Naive B cell (primary cell): ENCODE results near the gene RER1. TPM values are rescaled to one million over a fixed set of nuclear protein-coding genes. Genes with fewer than 3 reads are reported as not detected.

Experiments used
- ATAC-seq, 2 donors: fragments of 150-1000 bp; cut with Tn5 transposase; 2 replicates each; pipeline ENCODE4 v1.10.0; 2021; ENCODE audit warnings: low read depth in 2 of 2, mild to moderate bottlenecking in 2 of 2, moderate library complexity in 2 of 2
- DNase-seq: peaks from one replicate; pipeline ENCODE4 v3.0.0; 2022
- H3K27ac Mint-ChIP-seq, 6 donors: one replicate each; pipeline ENCODE4 v1.8.0; 2020 to 2022; ENCODE audit warnings: mild to moderate bottlenecking in 6 of 6, mixed read lengths in 6 of 6, moderate library complexity in 5 of 6, inconsistent platforms in 2 of 6
- H3K27me3 Mint-ChIP-seq, 3 donors: one replicate each; pipeline ENCODE4 v1.8.0; 2021 to 2022; ENCODE audit warnings: mixed read lengths in 3 of 3, mild to moderate bottlenecking in 1 of 3
- H3K36me3 Mint-ChIP-seq, 2 donors: one replicate each; pipeline ENCODE4 v1.8.0; 2020 to 2022; ENCODE audit warnings: mixed read lengths in 2 of 2, inconsistent platforms in 1 of 2, mild to moderate bottlenecking in 1 of 2
- H3K4me1 Mint-ChIP-seq, 3 donors: one replicate each; pipeline ENCODE4 v1.8.0; 2020 to 2022; ENCODE audit warnings: mixed read lengths in 3 of 3, inconsistent platforms in 1 of 3, mild to moderate bottlenecking in 1 of 3, moderate library complexity in 1 of 3
- H3K4me3 Mint-ChIP-seq, 8 donors: one replicate each; pipeline ENCODE4 v1.8.0; 2020 to 2022; ENCODE audit warnings: mild to moderate bottlenecking in 8 of 8, mixed read lengths in 8 of 8, moderate library complexity in 8 of 8, inconsistent platforms in 2 of 8
- H3K9me3 Mint-ChIP-seq, 7 donors: one replicate each; pipeline ENCODE4 v1.8.0; 2020 to 2022; ENCODE audit warnings: mixed read lengths in 7 of 7, mild to moderate bottlenecking in 5 of 7, inconsistent platforms in 2 of 7, moderate library complexity in 1 of 7
- polyA plus RNA-seq, 6 donors: library from polyadenylated mRNA; unstranded; fragments of 300-500 nt; fragmentation: Illumina TruSeq; gene quantifications; one replicate each; pipeline ENCODE4 v1.2.3, GENCODE V29; 2021; ENCODE audit warnings: low read depth in 6 of 6

Gene RER1
- polyA plus RNA-seq, 6 donors from 2014 or later = 116 to 129 (median 121) TPM

GRCh38 chr1:2350501-2350900 lies 41.1 kb upstream of the RER1 start:
- no peak for ATAC-seq
- DNase-seq = no peak

GRCh38 chr1:2350911-2351655 lies 40.6 kb upstream of the RER1 start:
- H3K27me3 Mint-ChIP-seq = no peaks in the 10 kb centered on the region
- ATAC-seq (no peak), DNase-seq (no peak)
- no peaks in the 10 kb centered on the region for H3K9me3 Mint-ChIP-seq
- no peak overlapping the region for H3K4me3 Mint-ChIP-seq
- peaks cover 0 to 2% (median 0%) of the 10 kb centered on the region in 3 donors for H3K4me1 Mint-ChIP-seq
- no peaks in the 10 kb centered on the region for H3K36me3 Mint-ChIP-seq
- H3K27ac Mint-ChIP-seq = no peak overlapping the region

More at GRCh38 chr1:2350501-2350900, 41.1 kb upstream of the RER1 start:
- Mint-ChIP-seq H3K4me3 (no peak overlapping the region), H3K4me1 (peaks cover 0 to 2% (median 0%) of the 10 kb centered on the region in 3 donors), H3K9me3 (no peaks in the 10 kb centered on the region), H3K36me3 (no peaks in the 10 kb centered on the region), H3K27ac (no peak overlapping the region), H3K27me3 (no peaks in the 10 kb centered on the region)

GRCh38 chr1:2351723-2352122 lies 39.9 kb upstream of the RER1 start:
- Mint-ChIP-seq H3K9me3 (no peaks in the 10 kb centered on the region), H3K36me3 (no peaks in the 10 kb centered on the region), H3K4me1 (peaks cover 0 to 2% (median 0%) of the 10 kb centered on the region in 3 donors), H3K27me3 (no peaks in the 10 kb centered on the region), H3K27ac (no peak overlapping the region), H3K4me3 (no peak overlapping the region)
- ATAC-seq (no peak), DNase-seq (no peak)

- ATAC-seq = no peak
- Mint-ChIP-seq H3K9me3 (no peaks in the 10 kb centered on the region), H3K4me3 (no peak overlapping the region), H3K4me1 (peaks cover 0 to 2% (median 0%) of the 10 kb centered on the region in 3 donors), H3K27ac (no peak overlapping the region), H3K36me3 (no peaks in the 10 kb centered on the region), H3K27me3 (no peaks in the 10 kb centered on the region)
- no peak for DNase-seq
Observed at GRCh38 chr1:2352341-2352896, 39.2 kb upstream of the RER1 start.

GRCh38 chr1:2352897-2353550 lies 38.6 kb upstream of the RER1 start:
- no peak for DNase-seq
- H3K4me3 Mint-ChIP-seq = no peak overlapping the region
- no peak for ATAC-seq
- no peaks in the 10 kb centered on the region for H3K27me3 Mint-ChIP-seq
- H3K4me1 Mint-ChIP-seq = peaks cover 0 to 2% (median 0%) of the 10 kb centered on the region in 3 donors
- H3K27ac Mint-ChIP-seq = no peak overlapping the region
- H3K36me3 Mint-ChIP-seq = no peaks in the 10 kb centered on the region
- H3K9me3 Mint-ChIP-seq = no peaks in the 10 kb centered on the region

- peaks cover 0 to 2% (median 0%) of the 10 kb centered on the region in 3 donors for H3K4me1 Mint-ChIP-seq
- H3K27ac Mint-ChIP-seq = peak overlapping the region in 1 of 6 donors; percentile 36
- H3K27me3 Mint-ChIP-seq = no peaks in the 10 kb centered on the region
- no peak overlapping the region for H3K4me3 Mint-ChIP-seq
- H3K36me3 Mint-ChIP-seq = no peaks in the 10 kb centered on the region
- ATAC-seq (no peak), DNase-seq (no peak)
- no peaks in the 10 kb centered on the region for H3K9me3 Mint-ChIP-seq
Observed at GRCh38 chr1:2353551-2354438, 37.8 kb upstream of the RER1 start.

- ATAC-seq (no peak), DNase-seq (no peak)
- no peaks in the 10 kb centered on the region for H3K9me3 Mint-ChIP-seq
- no peaks in the 10 kb centered on the region for H3K27me3 Mint-ChIP-seq
- peak overlapping the region in 1 of 6 donors; percentile 36 for H3K27ac Mint-ChIP-seq
- H3K4me1 Mint-ChIP-seq = no peaks in the 10 kb centered on the region
- H3K36me3 Mint-ChIP-seq = no peaks in the 10 kb centered on the region
- no peak overlapping the region for H3K4me3 Mint-ChIP-seq
Observed at GRCh38 chr1:2354511-2355372, 36.9 kb upstream of the RER1 start.

GRCh38 chr1:2355373-2356261 lies 36.0 kb upstream of the RER1 start:
- DNase-seq (no peak), ATAC-seq (no peak)
- H3K4me3 Mint-ChIP-seq = no peak overlapping the region
- no peaks in the 10 kb centered on the region for H3K4me1 Mint-ChIP-seq
- H3K36me3 Mint-ChIP-seq = no peaks in the 10 kb centered on the region
- no peak overlapping the region for H3K27ac Mint-ChIP-seq
- H3K9me3 Mint-ChIP-seq = peaks cover 0 to 4% (median 0%) of the 10 kb centered on the region in 7 donors
- H3K27me3 Mint-ChIP-seq = no peaks in the 10 kb centered on the region

- ATAC-seq (no peak), DNase-seq (no peak)
- Mint-ChIP-seq H3K4me1 (no peaks in the 10 kb centered on the region), H3K27ac (no peak overlapping the region), H3K4me3 (no peak overlapping the region), H3K9me3 (peaks cover 0 to 4% (median 0%) of the 10 kb centered on the region in 7 donors), H3K27me3 (no peaks in the 10 kb centered on the region), H3K36me3 (no peaks in the 10 kb centered on the region)
Observed at GRCh38 chr1:2356401-2356800, 35.2 kb upstream of the RER1 start.

- ATAC-seq (no peak), DNase-seq (no peak)
- peaks cover 0 to 3% of the 10 kb centered on the region in 2 donors for H3K36me3 Mint-ChIP-seq
- H3K27me3 Mint-ChIP-seq = no peaks in the 10 kb centered on the region
- H3K9me3 Mint-ChIP-seq = peaks cover 0 to 4% (median 0%) of the 10 kb centered on the region in 7 donors
- H3K4me3 Mint-ChIP-seq = no peak overlapping the region
- H3K4me1 Mint-ChIP-seq = no peaks in the 10 kb centered on the region
- peak overlapping the region in 1 of 6 donors; percentile 67 for H3K27ac Mint-ChIP-seq
Observed at GRCh38 chr1:2356911-2357845, 34.5 kb upstream of the RER1 start.

- no peak overlapping the region for H3K4me3 Mint-ChIP-seq
- H3K4me1 Mint-ChIP-seq = no peaks in the 10 kb centered on the region
- H3K9me3 Mint-ChIP-seq = peaks cover 0 to 9% (median 2%) of the 10 kb centered on the region in 7 donors
- no peak overlapping the region for H3K27ac Mint-ChIP-seq
- DNase-seq (no peak), ATAC-seq (no peak)
- H3K27me3 Mint-ChIP-seq = no peaks in the 10 kb centered on the region
- peaks cover 0 to 7% of the 10 kb centered on the region in 2 donors for H3K36me3 Mint-ChIP-seq
Observed at GRCh38 chr1:2358072-2358471, 33.6 kb upstream of the RER1 start.
